Upper lobe of right lung (tissue), 1 donor: ENCODE results near the gene B3GAT1. TPM values are rescaled to one million over a fixed set of nuclear protein-coding genes. Genes with fewer than 3 reads are reported as not detected.
"Not testable (repeated sequence)": the region's sequence is repeated elsewhere in the genome, so short reads cannot be mapped to it uniquely, and the experiment has no call there.

Source experiments
- ATAC-seq: fragments of 200-7000 bp; cut with Tn5 transposase; one replicate; pipeline ENCODE4 v1.9.1; 2020; ENCODE audit warnings: mild to moderate bottlenecking, moderate library complexity
- DNase-seq: peaks from one replicate; pipeline ENCODE4 v3.0.0-alpha.2; 2020
- H3K27ac ChIP-seq: fragments of 200-600 bp; one replicate; pipeline ENCODE4 v1.8.0; 2022
- H3K27me3 ChIP-seq: fragments of 200-600 bp; one replicate; pipeline ENCODE4 v1.8.0; 2022; ENCODE audit warnings: mild to moderate bottlenecking
- H3K36me3 ChIP-seq: fragments of 200-600 bp; one replicate; pipeline ENCODE4 v1.8.0; 2022
- H3K4me1 ChIP-seq: fragments of 200-600 bp; one replicate; pipeline ENCODE4 v1.8.0; 2022
- H3K4me3 ChIP-seq: fragments of 200-600 bp; one replicate; pipeline ENCODE4 v1.8.0; 2022; ENCODE audit warnings: mild to moderate bottlenecking
- H3K9me3 ChIP-seq: fragments of 200-600 bp; one replicate; pipeline ENCODE4 v1.8.0; 2022
- intact Hi-C: fragments of 100-400 bp; cut with DNase I; formaldehyde crosslinking; loops from one replicate; pipeline ENCODE4 v1.11.0; 2022
- long read RNA-seq: library from polyadenylated mRNA; unstranded; transcript quantifications from one replicate; pipeline ENCODE4 v2.0.0, GENCODE V29; 2021
- total RNA-seq: library from RNA; stranded (reverse); fragmentation: NEBNext Ultra II Directional; extraction: Animal tissue kit (Norgen Biotek cat#: 25700); gene quantifications from one replicate; pipeline ENCODE4 v1.2.1, GENCODE V29; 2021
- TF ChIP-seq, protein P1 (sequence below): fragments of 200-600 bp; IDR thresholded peaks from one replicate; pipeline ENCODE4 v1.8.0; 2022; ENCODE audit warnings: antibody characterized with exemption
- donor health status: DM: no; HTN: yes; CAD: no; lungs with severe emphysema.

The B3GAT1 gene, protein sequence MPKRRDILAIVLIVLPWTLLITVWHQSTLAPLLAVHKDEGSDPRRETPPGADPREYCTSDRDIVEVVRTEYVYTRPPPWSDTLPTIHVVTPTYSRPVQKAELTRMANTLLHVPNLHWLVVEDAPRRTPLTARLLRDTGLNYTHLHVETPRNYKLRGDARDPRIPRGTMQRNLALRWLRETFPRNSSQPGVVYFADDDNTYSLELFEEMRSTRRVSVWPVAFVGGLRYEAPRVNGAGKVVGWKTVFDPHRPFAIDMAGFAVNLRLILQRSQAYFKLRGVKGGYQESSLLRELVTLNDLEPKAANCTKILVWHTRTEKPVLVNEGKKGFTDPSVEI
- total RNA-seq, result 1.2 TPM
- long read RNA-seq, result 0 reads

DNA sequence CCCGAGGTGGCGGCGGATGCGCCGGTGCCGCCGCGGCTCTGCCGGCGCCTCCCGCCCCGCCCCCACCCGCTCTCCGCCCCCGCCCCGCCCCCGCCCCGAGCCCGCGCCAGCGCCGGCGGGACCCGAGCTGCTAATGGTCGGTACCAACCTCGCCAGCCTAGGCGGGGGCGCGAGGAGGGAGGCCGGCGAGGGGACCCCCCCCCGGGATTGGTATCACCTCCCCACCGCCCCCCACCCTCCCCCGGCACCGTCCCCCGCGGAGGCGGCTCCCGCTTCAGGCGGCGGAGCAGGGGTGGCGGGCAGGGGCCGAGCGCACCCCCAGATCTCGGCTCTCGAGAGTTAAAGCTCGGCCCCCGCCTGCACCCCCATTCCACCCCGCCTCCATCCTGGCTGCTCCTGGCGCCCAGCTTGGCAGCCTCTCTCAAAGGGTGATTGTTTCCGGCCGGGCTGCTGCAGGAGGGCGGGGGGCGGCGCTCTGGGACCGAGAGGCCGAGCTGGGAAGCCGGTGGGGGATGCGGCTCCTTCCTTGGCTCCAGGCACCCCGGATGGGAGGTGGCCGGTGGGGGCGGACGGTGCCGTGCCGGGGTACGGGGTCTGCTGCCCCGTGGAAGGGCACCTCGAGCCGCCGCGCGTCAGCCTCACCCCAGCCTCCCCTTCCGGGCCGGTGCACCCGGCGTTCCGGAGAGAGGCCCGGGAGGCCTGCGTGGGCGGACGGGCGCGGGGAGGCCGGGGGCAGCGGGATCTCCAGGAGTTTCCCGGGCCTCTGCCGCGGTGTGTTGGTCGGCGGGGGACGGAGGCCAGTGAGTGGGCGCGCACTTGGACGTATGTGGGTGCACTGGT lies at the start of gene B3GAT1:
TSS of gene B3GAT1 (minus strand) at position 40 of the 840 bp plus-strand sequence. CDS start 24,583 bp downstream, outside the sequence.
- H3K27ac ChIP-seq, result no peak within 1 kb of the TSS
- H3K36me3 ChIP-seq, result no peaks in the 10 kb centered on the region
- no peak for DNase-seq
- no peaks in the 10 kb centered on the region for H3K9me3 ChIP-seq
- H3K27me3 ChIP-seq, result peaks cover 65% of the 10 kb centered on the region
- intact Hi-C loops, result no loop called here
- ATAC-seq, result peak; percentile 12
- TF ChIP-seq, protein P1, sequence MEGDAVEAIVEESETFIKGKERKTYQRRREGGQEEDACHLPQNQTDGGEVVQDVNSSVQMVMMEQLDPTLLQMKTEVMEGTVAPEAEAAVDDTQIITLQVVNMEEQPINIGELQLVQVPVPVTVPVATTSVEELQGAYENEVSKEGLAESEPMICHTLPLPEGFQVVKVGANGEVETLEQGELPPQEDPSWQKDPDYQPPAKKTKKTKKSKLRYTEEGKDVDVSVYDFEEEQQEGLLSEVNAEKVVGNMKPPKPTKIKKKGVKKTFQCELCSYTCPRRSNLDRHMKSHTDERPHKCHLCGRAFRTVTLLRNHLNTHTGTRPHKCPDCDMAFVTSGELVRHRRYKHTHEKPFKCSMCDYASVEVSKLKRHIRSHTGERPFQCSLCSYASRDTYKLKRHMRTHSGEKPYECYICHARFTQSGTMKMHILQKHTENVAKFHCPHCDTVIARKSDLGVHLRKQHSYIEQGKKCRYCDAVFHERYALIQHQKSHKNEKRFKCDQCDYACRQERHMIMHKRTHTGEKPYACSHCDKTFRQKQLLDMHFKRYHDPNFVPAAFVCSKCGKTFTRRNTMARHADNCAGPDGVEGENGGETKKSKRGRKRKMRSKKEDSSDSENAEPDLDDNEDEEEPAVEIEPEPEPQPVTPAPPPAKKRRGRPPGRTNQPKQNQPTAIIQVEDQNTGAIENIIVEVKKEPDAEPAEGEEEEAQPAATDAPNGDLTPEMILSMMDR, result no peak
- peak within 1 kb of the TSS; percentile 45 for H3K4me3 ChIP-seq
- H3K4me1 ChIP-seq, result peaks cover 7% of the 10 kb centered on the region

DNA sequence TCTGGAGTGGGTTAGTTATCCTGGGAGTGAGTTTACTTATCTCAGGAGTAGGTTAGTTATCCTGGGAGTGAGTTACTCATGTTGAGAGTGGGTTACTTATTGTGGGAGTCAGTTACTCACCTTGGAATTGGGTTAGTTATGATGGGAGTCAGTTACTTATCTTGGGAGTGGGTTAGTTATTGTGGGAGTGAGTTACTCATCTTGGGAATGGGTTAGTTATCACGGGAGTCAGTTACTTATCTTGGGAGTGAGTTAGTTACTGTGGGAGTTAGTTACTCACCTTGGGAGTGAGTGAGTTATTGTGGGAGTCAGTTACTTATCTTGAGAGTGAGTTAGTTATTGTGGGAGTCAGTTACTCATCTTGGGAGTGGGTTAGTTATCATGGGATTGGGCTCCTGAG lies 49.6 kb upstream of the B3GAT1 start:
- Histone ChIP-seq H3K27me3 (no peaks in the 10 kb centered on the region), H3K4me3 (no peak overlapping the region), H3K27ac (no peak overlapping the region), H3K36me3 (no peaks in the 10 kb centered on the region), H3K9me3 (no peaks in the 10 kb centered on the region), H3K4me1 (no peaks in the 10 kb centered on the region)
- ATAC-seq, result no peak
- TF ChIP-seq, protein P1, result no peak
- DNase-seq, result no peak
- intact Hi-C loops, result no loop called here

DNA sequence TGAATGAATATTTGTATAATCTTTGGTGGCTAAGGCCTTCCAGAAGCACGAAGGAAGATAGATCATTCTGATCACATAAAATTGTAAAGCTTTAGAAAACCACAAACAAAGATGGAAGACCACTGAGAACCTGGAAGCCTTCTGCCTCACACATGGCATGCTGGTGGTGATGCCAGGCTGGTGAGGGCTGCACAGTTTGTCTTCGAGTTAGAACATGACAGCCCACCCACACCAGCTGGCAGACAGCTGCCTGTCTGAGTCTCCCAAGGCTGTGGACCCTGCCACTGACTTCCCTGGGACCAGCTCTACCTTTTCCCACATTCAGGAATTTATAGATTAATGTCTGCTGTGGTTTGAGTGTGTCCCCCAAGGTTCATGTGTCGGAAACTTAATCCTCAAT lies 48.8 kb upstream of the B3GAT1 start:
- H3K27me3 ChIP-seq, result no peaks in the 10 kb centered on the region
- intact Hi-C loops, result no loop called here
- no peaks in the 10 kb centered on the region for H3K4me1 ChIP-seq
- DNase-seq, result no peak
- no peak for ATAC-seq
- no peaks in the 10 kb centered on the region for H3K9me3 ChIP-seq
- no peak overlapping the region for H3K27ac ChIP-seq
- TF ChIP-seq, protein P1, result no peak
- H3K36me3 ChIP-seq, result no peaks in the 10 kb centered on the region
- no peak overlapping the region for H3K4me3 ChIP-seq

- Histone ChIP-seq H3K4me1 (no peaks in the 10 kb centered on the region), H3K27me3 (no peaks in the 10 kb centered on the region), H3K27ac (no peak overlapping the region), H3K36me3 (no peaks in the 10 kb centered on the region), H3K4me3 (no peak overlapping the region), H3K9me3 (no peaks in the 10 kb centered on the region)
- no peak for DNase-seq
- no peak for ATAC-seq
- TF ChIP-seq, protein P1, result no peak
- intact Hi-C loops, result no loop called here
Observed at GRCh38 chr11:134460062-134460561, 48.1 kb upstream of the B3GAT1 start.

DNA sequence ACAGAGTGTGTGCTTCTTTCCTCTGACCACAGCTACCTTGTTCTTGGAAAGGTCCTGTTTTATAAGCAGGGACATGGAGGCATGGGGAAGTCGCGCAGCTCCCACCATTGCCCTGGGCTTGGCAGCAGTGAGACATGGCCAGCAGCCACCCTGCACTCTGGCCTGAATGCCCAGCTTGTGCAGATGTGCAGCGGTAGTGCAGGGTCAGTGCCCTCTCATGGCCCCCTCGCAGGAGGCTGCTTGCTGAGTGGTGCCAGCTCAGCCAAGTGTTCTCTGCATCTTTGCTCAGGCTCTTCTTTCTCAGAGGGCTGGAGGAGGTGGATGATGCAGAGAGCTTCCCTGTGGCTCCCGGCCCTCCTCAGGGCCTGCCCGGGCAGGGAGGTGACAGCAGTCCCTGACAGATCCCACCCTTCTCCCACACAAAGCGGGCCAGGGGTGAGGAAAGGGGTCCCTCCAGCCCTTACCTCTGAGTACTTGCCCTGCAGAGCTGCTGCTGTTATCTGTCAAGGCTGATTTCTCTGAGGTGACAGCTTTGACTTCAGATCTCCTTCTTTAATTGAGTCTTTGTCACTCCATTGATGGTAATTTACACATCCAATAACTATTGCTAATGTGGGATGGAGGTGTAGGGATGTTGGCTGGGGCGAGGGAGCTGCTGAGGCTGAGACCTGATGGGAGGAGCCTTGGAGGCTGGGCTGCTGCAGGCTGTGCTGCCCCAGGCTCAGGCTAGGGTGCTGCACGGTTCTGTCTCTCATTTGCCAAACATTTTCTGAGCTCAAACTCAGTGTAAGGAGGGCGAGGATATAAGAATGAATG lies 47.4 kb upstream of the B3GAT1 start:
- H3K4me3 ChIP-seq, result no peak overlapping the region
- H3K27ac ChIP-seq, result no peak overlapping the region
- no peaks in the 10 kb centered on the region for H3K9me3 ChIP-seq
- DNase-seq (no peak), ATAC-seq (peak; percentile 28)
- TF ChIP-seq, protein P1, result no peak
- intact Hi-C loops, result no loop called here
- no peaks in the 10 kb centered on the region for H3K27me3 ChIP-seq
- H3K4me1 ChIP-seq, result no peaks in the 10 kb centered on the region
- H3K36me3 ChIP-seq, result no peaks in the 10 kb centered on the region

- peak; percentile 2 for DNase-seq
- H3K4me3 ChIP-seq, ATAC-seq, H3K36me3 ChIP-seq, intact Hi-C loops, H3K27me3 ChIP-seq, H3K27ac ChIP-seq, H3K9me3 ChIP-seq, H3K4me1 ChIP-seq: not testable (repeated sequence)
Observed at GRCh38 chr11:134457411-134458007, 45.5 kb upstream of the B3GAT1 start.
